ENCODE results near the gene ZNF527. TPM values are rescaled to one million over a fixed set of nuclear protein-coding genes. Genes with fewer than 3 reads are reported as not detected.

Gene ZNF527
- total RNA-seq, 1 donor from 2014 or later: 6.3 TPM

DNA sequence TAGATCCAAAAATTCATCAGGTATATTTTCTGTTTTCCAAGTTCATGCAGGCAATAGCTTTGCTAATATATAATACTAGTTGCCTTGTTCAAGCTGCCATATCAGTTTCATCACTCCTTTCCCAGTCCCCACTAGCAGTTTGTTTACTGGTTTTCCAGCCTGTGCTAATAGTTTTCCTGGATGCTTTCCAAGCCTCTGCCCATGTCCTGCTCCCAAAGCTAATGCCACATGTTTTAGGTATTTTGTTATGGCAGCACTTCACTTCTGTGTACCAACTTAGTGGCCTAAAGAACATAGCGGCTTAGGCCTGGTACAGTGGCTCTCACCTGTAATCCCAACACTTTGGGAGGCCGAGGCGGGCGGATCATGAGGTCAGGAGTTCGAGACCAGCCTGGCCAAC is 28.1 kb upstream of the ZNF527 start:
- no peak for DNase-seq
- Histone ChIP-seq H3K27me3 (no peaks in the 10 kb centered on the region), H3K36me3 (peaks cover 16% of the 10 kb centered on the region), H3K9me3 (no peaks in the 10 kb centered on the region), H3K4me3 (no peak overlapping the region), H3K27ac (no peak overlapping the region), H3K4me1 (no peaks in the 10 kb centered on the region)
- no peak for ATAC-seq
- TF ChIP-seq, protein P1, sequence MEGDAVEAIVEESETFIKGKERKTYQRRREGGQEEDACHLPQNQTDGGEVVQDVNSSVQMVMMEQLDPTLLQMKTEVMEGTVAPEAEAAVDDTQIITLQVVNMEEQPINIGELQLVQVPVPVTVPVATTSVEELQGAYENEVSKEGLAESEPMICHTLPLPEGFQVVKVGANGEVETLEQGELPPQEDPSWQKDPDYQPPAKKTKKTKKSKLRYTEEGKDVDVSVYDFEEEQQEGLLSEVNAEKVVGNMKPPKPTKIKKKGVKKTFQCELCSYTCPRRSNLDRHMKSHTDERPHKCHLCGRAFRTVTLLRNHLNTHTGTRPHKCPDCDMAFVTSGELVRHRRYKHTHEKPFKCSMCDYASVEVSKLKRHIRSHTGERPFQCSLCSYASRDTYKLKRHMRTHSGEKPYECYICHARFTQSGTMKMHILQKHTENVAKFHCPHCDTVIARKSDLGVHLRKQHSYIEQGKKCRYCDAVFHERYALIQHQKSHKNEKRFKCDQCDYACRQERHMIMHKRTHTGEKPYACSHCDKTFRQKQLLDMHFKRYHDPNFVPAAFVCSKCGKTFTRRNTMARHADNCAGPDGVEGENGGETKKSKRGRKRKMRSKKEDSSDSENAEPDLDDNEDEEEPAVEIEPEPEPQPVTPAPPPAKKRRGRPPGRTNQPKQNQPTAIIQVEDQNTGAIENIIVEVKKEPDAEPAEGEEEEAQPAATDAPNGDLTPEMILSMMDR (IDR thresholded peaks at IDR 0.05): no peak
- intact Hi-C loops (cut with DNase I): no loop called here

DNA sequence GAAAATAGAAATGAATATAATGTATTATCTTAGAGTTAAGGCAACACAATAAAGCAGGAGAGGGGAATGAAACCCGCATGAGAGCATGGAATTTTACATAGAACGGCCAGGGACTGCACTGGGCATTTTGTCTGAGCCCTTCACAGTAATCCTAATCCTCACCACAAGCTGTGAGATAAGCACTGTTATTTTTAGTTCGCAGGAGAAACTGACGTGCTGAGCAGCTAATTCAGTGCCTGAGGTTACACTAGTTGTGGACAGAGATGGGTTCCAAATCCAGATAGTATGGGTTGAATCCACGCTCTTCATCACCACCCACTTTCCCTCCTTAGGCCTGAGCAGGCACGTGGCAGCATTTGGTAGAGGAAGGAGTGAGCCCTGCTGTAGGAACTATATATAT is 24.8 kb upstream of the ZNF527 start:
- peaks cover 33% of the 10 kb centered on the region for H3K36me3 ChIP-seq
- intact Hi-C loops (cut with DNase I): no loop called here
- no peaks in the 10 kb centered on the region for H3K9me3 ChIP-seq
- DNase-seq (no peak), ATAC-seq (no peak)
- H3K4me1 ChIP-seq: no peaks in the 10 kb centered on the region
- H3K4me3 ChIP-seq: no peak overlapping the region
- TF ChIP-seq, protein P1 (IDR thresholded peaks at IDR 0.05): no peak
- H3K27ac ChIP-seq: no peak overlapping the region
- no peaks in the 10 kb centered on the region for H3K27me3 ChIP-seq

DNA sequence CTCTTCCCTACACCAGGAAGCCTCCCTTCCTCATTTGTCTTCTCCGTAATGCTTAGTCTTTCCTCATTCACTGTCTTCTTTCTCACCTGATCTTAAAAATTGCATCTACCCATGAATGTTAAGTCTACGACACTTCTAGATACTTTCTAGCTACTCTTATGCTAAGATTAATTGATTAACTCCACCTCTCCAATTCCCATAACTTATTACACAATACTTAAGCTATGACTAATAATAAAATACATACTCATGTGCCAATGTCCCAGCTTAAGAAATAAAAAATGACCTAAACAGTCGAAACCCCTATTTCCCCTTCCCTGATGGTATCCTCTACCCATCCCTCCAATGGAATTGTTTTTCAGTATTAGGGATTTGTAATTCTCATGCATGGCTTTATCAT is 22.8 kb upstream of the ZNF527 start:
- no peak for ATAC-seq
- intact Hi-C loops (cut with DNase I): no loop called here
- Histone ChIP-seq H3K4me1 (no peaks in the 10 kb centered on the region), H3K36me3 (peaks cover 33% of the 10 kb centered on the region), H3K4me3 (no peak overlapping the region), H3K27me3 (no peaks in the 10 kb centered on the region), H3K27ac (no peak overlapping the region), H3K9me3 (no peaks in the 10 kb centered on the region)
- DNase-seq: no peak
- TF ChIP-seq, protein P1 (IDR thresholded peaks at IDR 0.05): no peak

DNA sequence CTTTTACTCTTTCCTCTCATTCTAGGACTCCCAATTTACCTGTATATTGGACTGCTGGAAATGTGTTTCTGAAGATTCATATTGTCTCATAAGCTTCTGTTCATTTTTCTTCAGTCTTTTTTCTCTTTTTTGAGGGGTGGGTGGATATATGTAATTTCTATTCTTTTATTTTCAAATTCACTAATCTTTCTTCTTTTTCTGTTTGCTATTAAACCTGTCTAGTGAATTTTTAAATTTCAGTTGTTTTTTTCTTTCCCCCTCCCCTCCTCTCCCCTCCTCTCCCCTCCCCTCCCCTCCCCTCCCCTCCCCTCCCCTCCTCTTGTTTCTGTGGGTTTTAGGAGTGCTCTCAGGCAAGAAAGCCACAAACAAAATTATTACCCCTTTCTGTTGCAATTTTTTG is 16.9 kb upstream of the ZNF527 start:
- TF ChIP-seq, protein P1 (IDR thresholded peaks at IDR 0.05): no peak
- no peaks in the 10 kb centered on the region for H3K27me3 ChIP-seq
- no peak for DNase-seq
- no peak for ATAC-seq
- H3K36me3 ChIP-seq: peaks cover 22% of the 10 kb centered on the region
- no peak overlapping the region for H3K4me3 ChIP-seq
- peaks cover 14% of the 10 kb centered on the region for H3K9me3 ChIP-seq
- H3K4me1 ChIP-seq: no peaks in the 10 kb centered on the region
- intact Hi-C loops (cut with DNase I): no loop called here
- H3K27ac ChIP-seq: no peak overlapping the region

DNA sequence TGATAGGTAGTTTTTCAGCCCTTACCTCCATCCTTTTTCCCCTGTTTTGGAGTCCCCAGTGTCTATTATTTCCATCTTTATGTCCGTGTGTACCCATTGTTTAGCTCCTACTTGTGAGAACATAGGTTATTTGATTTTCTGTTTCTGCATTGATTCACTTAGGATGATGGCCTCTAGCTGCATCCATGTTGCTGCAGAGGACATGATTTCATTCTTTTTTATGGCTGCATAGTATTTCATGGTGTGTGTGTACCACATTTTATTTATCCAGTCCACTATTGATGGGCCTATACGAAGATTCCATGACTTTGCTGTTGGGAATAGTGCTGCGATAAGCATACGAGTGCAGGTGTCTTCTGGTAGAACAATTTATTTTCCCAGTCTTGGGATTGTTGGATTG is 15.0 kb upstream of the ZNF527 start:
- H3K36me3 ChIP-seq: peaks cover 35% of the 10 kb centered on the region
- no peak for ATAC-seq
- no peaks in the 10 kb centered on the region for H3K4me1 ChIP-seq
- intact Hi-C loops (cut with DNase I): no loop called here
- H3K4me3 ChIP-seq: no peak overlapping the region
- TF ChIP-seq, protein P1 (IDR thresholded peaks at IDR 0.05): no peak
- peaks cover 14% of the 10 kb centered on the region for H3K9me3 ChIP-seq
- DNase-seq: no peak
- H3K27ac ChIP-seq: no peak overlapping the region
- H3K27me3 ChIP-seq: no peaks in the 10 kb centered on the region

DNA sequence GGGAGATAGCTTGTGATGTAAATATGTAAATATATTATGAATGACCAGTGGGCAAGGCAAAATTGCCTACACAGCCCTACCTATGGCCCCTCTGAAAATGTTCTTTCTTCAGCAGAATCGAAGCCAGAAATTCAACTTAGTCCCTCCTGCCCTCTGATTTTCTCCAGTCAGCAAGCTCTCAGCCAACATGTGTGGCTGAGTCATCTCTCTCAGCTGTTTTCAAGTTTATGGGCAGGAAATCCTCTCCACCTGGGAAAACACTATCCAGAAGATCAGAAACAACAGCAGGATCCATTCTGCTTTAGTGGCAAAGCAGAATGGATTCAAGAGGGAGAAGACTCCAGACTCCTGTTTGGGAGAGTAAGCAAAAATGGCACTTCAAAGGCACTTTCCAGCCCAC is 8.9 kb upstream of the ZNF527 start:
- TF ChIP-seq, protein P1 (IDR thresholded peaks at IDR 0.05): no peak
- intact Hi-C loops (cut with DNase I): no loop called here
- Histone ChIP-seq H3K36me3 (peaks cover 45% of the 10 kb centered on the region), H3K9me3 (peaks cover 17% of the 10 kb centered on the region), H3K4me3 (no peak overlapping the region), H3K4me1 (no peaks in the 10 kb centered on the region), H3K27ac (no peak overlapping the region), H3K27me3 (no peaks in the 10 kb centered on the region)
- ATAC-seq (no peak), DNase-seq (no peak)

All from upper lobe of right lung (tissue), 1 donor.